SKM-1 treated with dmso at 0.1 percent for 144 hours (cell line): Measurements from ENCODE around the gene DCC.

ENCODE experiments used
- DNase-seq: peaks from one replicate; lab custom pipeline; 2025; ENCODE audit not compliant: unreplicated experiment; lab: John Stamatoyannopoulos, UW

Gene DCC

GRCh38 chr18:52766002-52766545, 426.1 kb downstream of the DCC start:
- DNase-seq: no peak

GRCh38 chr18:52781113-52781512, 441.1 kb downstream of the DCC start:
- DNase-seq: no peak

GRCh38 chr18:52791321-52791720, 451.3 kb downstream of the DCC start:
- no peak for DNase-seq

- no peak for DNase-seq
Observed at GRCh38 chr18:52812834-52813233, 472.8 kb downstream of the DCC start.

GRCh38 chr18:52813635-52814416, 473.8 kb downstream of the DCC start:
- no peak for DNase-seq

- DNase-seq: no peak
Observed at GRCh38 chr18:52815651-52816050, 475.7 kb downstream of the DCC start.

- no peak for DNase-seq
Observed at GRCh38 chr18:52816121-52816520, 476.1 kb downstream of the DCC start.

GRCh38 chr18:52822160-52822559, 482.2 kb downstream of the DCC start:
- DNase-seq: no peak

- DNase-seq: no peak
Observed at GRCh38 chr18:52824126-52824525, 484.1 kb downstream of the DCC start.

- no peak for DNase-seq
Observed at GRCh38 chr18:52826994-52827393, 487.0 kb downstream of the DCC start.

- DNase-seq: no peak
Observed at GRCh38 chr18:52829320-52829719, 489.3 kb downstream of the DCC start.

- DNase-seq: no peak
Observed at GRCh38 chr18:52829876-52830405, 489.9 kb downstream of the DCC start.

- DNase-seq: no peak
Observed at GRCh38 chr18:52844323-52844722, 504.3 kb downstream of the DCC start.

- no peak for DNase-seq
Observed at GRCh38 chr18:52845036-52845435, 505.0 kb downstream of the DCC start.

- no peak for DNase-seq
Observed at GRCh38 chr18:52850031-52850560, 510.1 kb downstream of the DCC start.

- DNase-seq: no peak
Observed at GRCh38 chr18:52861558-52861957, 521.6 kb downstream of the DCC start.

GRCh38 chr18:52869349-52869923, 529.4 kb downstream of the DCC start:
- no peak for DNase-seq

- DNase-seq: no peak
Observed at GRCh38 chr18:52869942-52870907, 530.2 kb downstream of the DCC start.

- DNase-seq: no peak
Observed at GRCh38 chr18:52874774-52875173, 534.8 kb downstream of the DCC start.

- DNase-seq: no peak
Observed at GRCh38 chr18:52875725-52876124, 535.7 kb downstream of the DCC start.

GRCh38 chr18:52888014-52888413, 548.0 kb downstream of the DCC start:
- DNase-seq: no peak
